T-helper 1 cell (primary cell): ENCODE measurements around the gene DDX47.

Source experiments
- DNase-seq, 5 donors: peaks; one replicate each; pipeline ENCODE4 v3.0.0-alpha.2; 2012 to 2020
- total RNA-seq, 4 donors: gene quantifications; one replicate each; lab custom pipeline; 2026; lab: John Stamatoyannopoulos, UW

Gene DDX47
- 18.2 to 29.9 (median 25.1) reads per million in 4 donors for total RNA-seq

GRCh38 chr12:12813120-12814101, at the start of gene DDX47:
TSS of gene DDX47 (plus strand) at chr12:12813346. CDS start at chr12:12813368, 22 bp downstream.
- peak; percentile 89 to 96 (median 92) for DNase-seq

DNA sequence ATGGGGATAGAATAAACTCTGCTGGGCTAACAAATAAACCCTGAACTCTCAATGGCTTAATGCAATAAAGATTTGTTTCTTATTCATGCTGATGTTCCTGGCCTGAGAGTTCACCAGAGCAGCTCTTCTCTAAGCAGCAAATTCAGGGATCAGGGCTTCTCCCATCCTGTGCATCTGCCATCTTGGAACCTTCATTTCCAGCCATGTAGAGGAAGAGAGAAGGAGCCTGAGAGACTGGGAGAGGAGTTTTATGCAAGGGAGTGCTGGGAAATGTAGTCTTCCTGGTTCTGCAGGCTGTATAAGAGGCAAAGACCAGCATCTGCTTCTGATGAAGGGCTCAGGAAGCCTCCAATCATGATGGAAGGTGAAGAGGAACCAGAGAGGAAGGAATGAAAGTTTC, 48.3 kb upstream of the DDX47 start:
- DNase-seq, result no peak

DNA sequence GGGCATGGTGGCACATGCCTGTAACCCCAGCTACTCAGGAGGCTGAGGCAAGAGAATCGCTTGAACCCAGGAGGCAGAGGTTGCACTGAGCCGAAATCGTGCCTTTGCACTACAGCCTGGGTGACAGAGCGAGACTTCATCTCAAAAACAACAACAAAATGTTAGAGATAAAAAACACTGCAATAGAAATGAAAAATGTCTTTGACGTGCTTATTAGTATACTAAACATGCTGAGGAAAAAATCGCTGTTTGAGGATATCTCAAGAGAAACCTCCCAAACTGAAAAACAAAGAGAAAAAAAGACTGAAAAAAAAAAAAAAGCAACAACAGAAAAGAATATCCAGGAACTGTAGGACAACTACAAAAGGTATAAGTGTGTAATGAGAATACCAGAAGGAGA, 42.9 kb upstream of the DDX47 start:
- no peak for DNase-seq

GRCh38 chr12:12774791-12775190, 38.4 kb upstream of the DDX47 start:
- DNase-seq, result no peak

GRCh38 chr12:12776261-12776660, 36.9 kb upstream of the DDX47 start:
- no peak for DNase-seq

DNA sequence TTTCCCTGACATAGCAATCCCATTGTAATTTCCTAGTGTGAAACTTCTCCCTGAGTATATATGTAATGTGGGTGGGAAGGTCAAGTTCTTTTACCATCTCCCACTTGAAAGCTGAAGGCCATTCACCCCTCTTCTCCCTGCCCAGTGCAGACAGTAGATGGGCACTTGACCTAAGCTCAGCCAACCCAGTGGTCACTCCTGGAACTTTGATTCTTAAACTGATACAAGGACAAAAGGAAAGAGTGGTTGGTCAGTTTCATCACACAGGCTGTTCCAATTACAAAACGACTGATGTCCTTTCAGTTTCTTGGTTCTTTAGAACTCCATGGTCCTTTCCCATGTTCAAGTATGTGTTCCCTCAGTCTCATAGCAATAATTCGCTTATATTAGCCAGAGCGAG, 36.1 kb upstream of the DDX47 start:
- DNase-seq, result no peak

- no peak for DNase-seq
Measured at GRCh38 chr12:12779007-12779406, 34.1 kb upstream of the DDX47 start.

- DNase-seq, result no peak
Measured at GRCh38 chr12:12779529-12779928, 33.6 kb upstream of the DDX47 start.

DNA sequence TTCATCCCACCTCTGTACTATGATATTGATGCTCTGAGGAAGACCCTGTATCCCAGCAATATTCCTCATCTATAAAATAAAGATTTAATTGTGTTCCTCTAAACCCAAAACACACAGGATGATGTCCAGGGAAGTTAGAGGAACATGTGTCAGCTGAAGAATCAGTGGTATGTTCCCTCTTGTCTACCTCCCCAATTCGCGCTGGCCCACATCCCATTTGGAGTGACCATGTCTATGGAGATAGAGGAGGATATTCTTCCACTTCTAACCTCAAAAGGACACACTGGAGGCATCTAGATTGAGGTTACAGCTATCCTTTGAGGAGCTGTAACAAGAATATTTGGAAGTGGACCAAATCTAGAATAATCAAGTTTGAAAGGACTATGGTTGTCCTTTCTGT, 29.0 kb upstream of the DDX47 start:
- DNase-seq, result no peak

GRCh38 chr12:12784911-12785814, 28.0 kb upstream of the DDX47 start, which contains the start of gene APOLD1:
TSS of gene APOLD1 (plus strand) at chr12:12785659. CDS start at chr12:12785692, 33 bp downstream.
- no peak for DNase-seq

DNA sequence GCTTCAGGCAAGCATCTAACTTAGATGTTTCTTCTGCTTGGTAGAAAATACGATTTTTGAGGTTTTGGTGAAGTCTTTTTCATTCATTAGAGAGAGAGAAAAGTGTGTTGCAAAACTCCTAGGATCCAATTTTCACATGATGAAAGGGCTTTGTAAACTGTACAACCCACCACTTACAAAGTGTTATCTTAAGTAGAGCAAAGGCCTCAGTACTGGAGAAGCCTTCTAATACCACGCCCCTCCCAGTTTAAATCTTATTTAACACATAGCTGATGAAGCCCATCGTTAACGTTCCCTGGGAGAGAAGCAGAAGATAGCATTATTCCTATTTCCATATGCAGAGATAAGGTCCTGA, 26.8 kb upstream of the DDX47 start:
- DNase-seq, result no peak

DNA sequence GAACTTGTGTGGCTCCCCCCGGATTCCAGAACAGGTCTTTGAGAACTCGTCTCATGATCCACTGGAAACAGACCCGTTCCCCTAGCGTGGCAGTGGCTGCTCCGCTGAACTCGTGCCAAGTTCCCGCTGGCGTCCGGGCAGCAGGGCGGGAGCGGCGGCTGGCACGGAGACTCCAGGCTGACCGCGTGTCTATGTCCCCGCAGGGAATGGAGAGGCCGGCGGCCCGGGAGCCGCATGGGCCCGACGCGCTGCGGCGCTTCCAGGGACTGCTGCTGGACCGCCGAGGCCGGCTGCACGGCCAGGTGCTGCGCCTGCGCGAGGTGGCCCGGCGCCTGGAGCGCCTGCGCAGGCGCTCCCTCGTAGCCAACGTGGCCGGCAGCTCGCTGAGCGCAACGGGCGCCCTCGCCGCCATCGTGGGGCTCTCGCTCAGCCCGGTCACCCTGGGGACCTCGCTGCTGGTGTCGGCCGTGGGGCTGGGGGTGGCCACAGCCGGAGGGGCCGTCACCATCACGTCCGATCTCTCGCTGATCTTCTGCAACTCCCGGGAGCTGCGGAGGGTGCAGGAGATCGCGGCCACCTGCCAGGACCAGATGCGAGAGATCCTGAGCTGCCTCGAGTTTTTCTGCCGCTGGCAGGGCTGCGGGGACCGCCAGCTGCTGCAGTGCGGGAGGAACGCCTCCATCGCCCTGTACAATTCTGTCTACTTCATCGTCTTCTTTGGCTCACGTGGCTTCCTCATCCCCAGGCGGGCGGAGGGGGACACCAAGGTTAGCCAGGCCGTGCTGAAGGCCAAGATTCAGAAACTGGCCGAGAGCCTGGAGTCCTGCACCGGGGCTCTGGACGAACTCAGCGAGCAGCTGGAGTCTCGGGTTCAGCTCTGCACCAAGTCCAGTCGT, 26.2 kb upstream of the DDX47 start:
- DNase-seq, result peak; percentile 57 to 79 (median 64)

DNA sequence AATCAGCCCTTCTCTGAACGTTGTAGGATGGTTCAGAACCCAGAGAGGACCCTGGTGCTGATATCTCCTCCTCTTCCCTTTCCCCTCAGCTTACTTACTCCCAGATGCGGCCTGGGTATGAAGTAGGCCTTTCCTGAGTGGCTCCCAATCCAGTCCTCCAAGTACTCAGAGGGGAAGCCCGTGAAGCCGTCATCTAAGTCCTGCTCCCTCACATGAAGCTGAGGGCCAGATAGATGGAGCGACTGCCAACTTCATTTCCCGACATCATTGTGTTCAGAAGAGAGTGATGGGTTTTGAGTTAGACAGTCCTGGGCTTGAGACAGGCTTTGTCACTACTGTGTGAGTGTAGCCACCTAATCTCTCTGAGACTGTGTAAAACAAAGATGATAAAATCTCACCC, 25.0 kb upstream of the DDX47 start:
- DNase-seq, result no peak

GRCh38 chr12:12788675-12789368, 24.3 kb upstream of the DDX47 start:
- peak in 4 of 5 donors; percentile 37 to 73 (median 50) for DNase-seq

DNA sequence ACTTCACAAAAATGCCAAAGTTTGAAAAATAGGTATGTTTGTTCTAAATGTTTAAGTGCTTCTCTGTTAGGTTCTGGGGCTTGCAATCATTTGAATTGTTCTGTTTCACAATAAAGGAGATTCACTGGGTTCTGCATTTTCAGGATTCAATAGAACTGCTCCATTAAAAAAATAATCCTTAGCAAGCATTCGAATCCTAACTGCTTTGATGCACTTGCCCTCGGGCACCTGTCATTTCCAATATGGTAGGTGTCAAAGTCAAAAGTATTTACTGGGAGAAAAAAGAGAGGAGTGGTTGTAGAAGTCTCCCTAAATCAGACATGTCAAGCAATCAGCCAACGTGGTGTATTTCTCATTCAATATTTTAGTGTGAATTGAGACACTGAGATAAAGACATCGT, 22.2 kb upstream of the DDX47 start:
- DNase-seq, result no peak

- DNase-seq, result no peak
Measured at GRCh38 chr12:12791756-12792369, 21.3 kb upstream of the DDX47 start.

- no peak for DNase-seq
Measured at GRCh38 chr12:12792421-12792820, 20.7 kb upstream of the DDX47 start.

GRCh38 chr12:12794686-12795085, 18.5 kb upstream of the DDX47 start:
- DNase-seq, result no peak

- no peak for DNase-seq
Measured at GRCh38 chr12:12796171-12796570, 17.0 kb upstream of the DDX47 start.

DNA sequence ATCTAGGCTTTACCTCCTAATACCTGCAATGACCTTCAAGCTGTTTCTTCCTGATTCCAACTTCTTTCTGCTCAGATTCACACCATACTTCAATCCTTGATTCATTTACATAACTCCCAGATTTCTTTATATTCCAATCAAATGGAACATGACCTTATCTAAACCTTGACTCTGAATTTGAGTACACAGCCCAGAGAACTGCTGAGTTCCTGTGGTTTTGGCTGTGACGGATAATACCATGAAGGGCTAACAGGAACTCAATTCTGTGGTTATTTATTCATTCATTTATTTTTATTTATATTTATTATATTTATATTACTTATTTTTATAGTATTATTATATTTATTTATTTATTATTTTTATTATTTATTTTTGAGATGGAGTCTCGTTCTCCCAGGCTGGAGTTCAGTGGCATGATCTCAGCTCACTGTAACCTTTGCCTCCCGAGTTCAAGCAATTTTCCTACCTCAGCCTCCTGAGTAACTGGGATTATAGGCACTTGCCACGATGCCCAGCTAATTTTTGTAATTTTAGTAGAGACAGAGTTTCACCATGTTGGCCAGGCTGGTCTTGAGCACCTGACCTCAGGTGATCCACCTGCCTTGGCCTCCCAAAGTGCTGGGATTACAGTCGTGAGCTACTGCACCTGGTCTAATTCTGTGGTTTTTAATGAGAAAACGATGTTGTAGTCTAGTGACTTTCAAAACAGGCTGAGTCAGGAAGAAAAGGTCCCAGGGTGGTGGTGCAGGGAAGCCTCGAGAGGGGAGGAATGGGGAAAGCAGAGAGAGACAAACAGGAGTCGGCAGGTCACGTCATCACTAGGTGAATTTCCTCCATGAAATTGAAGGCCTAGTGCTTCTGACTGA, 16.0 kb upstream of the DDX47 start:
- DNase-seq, result no peak
